ENCODE data around the gene DEFB125.
"Not testable (repeated sequence)": the region's sequence is repeated elsewhere in the genome, so short reads cannot be mapped to it uniquely, and the experiment has no call there.

DEFB125 gene

DNA sequence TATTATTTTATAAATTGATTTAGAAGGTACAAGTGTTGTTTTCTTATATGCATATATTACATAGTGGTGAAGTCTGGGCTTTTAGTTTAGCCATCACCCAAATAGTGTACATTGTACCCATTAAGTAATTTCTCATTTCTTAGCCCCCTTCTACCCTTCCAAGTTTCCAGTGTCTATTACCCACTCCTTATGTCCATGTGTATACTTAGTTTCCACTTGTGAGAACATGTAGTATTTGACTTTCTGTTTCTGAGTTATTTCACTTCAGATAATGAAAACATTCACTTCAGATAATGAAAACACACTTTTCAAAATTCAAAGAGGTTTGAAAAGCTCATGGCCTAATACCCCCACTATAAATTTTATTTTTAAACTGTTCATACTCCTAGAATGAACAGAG, 14.5 kb downstream of the DEFB125 start:
- TF ChIP-seq, protein P1, sequence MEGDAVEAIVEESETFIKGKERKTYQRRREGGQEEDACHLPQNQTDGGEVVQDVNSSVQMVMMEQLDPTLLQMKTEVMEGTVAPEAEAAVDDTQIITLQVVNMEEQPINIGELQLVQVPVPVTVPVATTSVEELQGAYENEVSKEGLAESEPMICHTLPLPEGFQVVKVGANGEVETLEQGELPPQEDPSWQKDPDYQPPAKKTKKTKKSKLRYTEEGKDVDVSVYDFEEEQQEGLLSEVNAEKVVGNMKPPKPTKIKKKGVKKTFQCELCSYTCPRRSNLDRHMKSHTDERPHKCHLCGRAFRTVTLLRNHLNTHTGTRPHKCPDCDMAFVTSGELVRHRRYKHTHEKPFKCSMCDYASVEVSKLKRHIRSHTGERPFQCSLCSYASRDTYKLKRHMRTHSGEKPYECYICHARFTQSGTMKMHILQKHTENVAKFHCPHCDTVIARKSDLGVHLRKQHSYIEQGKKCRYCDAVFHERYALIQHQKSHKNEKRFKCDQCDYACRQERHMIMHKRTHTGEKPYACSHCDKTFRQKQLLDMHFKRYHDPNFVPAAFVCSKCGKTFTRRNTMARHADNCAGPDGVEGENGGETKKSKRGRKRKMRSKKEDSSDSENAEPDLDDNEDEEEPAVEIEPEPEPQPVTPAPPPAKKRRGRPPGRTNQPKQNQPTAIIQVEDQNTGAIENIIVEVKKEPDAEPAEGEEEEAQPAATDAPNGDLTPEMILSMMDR (IDR thresholded peaks at IDR 0.05; ENCODE audit: extremely low read depth, missing control alignments), result no peak
- DNase-seq (ENCODE audit: low spot score), result no peak

- no peak for DNase-seq (ENCODE audit: low spot score)
- TF ChIP-seq, protein P1 (IDR thresholded peaks at IDR 0.05; ENCODE audit: extremely low read depth, missing control alignments), result no peak
Observed at GRCh38 chr20:103456-103855, 16.0 kb downstream of the DEFB125 start.

- no peak for DNase-seq (ENCODE audit: low spot score)
- TF ChIP-seq, protein P1 (IDR thresholded peaks at IDR 0.05; ENCODE audit: extremely low read depth, missing control alignments), result no peak
Observed at GRCh38 chr20:112396-112795, 24.9 kb downstream of the DEFB125 start.

DNA sequence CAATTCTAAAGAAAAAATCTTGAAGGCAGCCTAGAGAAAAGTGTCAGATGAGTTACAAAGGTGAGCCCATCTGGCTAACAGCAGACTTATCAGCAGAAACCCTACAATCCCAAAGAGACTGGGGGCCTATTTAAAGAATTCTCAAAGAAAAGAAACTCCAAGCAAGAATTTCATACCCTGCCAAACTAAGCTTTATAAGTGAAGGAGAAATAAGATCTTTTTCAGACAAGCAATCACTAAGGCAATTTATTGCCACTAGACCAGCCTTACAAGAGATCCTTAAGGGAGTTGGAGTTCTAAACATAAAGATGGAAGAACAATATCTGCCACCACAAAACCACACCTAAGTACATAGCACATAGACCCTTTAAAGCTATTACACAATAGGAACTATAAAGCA, 30.0 kb downstream of the DEFB125 start:
- DNase-seq (ENCODE audit: low spot score), result no peak
- TF ChIP-seq, protein P1 (IDR thresholded peaks at IDR 0.05; ENCODE audit: extremely low read depth, missing control alignments), result no peak

DNA sequence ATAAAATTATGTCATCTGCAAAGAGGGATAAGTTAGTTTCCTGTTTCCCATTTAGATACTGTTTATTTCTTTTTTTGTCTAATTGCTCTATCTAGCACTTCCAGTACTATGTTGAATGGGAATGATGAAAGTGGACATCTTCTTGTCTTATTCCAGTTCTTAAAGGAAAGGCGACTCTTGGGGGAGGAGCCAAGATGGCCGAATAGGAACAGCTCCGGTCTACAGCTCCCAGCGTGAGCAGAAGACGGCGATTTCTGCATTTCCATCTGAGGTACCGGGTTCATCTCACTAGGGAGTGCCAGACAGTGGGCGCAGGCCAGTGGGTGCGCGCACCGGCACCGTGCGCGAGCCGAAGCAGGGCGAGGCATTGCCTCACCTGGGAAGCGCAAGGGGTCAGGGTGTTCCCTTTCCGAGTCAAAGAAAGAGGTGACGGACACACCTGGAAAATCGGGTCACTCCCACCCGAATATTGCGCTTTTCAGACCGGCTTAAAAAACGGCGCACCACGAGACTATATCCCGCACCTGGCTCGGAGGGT, 42.4 kb downstream of the DEFB125 start:
- DNase-seq (ENCODE audit: low spot score), result not testable (repeated sequence)

DNA sequence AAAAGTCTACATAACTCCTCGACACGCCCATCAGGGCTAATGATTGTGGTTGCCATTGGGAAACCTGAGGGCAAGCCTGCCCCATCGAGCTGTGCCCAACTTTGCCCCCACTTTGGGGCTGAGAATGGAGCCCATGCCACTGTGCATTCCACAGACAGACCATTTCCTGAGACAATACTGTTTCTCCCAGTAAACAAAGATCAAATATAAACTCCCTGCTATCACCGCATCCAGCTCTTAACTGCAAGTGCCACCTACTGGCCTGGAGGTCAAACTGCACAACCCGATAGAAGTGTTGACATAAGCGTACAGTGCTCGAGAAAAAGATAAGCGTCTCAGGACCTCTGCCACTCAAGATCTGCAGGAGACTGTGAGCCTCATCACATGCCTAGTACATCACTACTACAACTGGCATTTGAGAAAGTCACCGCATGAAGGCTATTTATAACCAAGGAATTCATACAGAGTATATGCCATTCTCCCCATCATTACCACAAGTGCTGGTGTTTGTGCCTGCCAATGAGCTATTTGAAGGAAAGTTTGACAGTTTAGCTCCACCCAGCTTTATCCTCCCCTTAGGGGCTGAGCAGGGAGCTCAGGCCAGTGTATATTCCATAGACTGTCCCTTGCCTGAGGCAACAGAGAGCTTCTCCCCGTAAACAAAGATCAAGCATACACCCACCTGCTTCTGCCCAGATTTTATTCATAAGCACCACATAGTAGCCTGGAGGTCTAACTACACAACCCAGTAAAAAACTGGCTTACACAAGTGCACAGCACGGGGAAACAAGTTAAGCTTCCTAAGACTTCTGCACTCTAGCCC, 50.4 kb downstream of the DEFB125 start:
- DNase-seq (ENCODE audit: low spot score), result no peak
- TF ChIP-seq, protein P1 (IDR thresholded peaks at IDR 0.05; ENCODE audit: extremely low read depth, missing control alignments), result no peak

- TF ChIP-seq, protein P1 (IDR thresholded peaks at IDR 0.05; ENCODE audit: extremely low read depth, missing control alignments), result no peak
Observed at GRCh38 chr20:142290-142689, 54.8 kb downstream of the DEFB125 start, which contains the start of gene DEFB126. TSS of gene DEFB126 (plus strand) at chr20:142590. CDS start at chr20:142629, 39 bp downstream.

More at GRCh38 chr20:142290-142689, 54.8 kb downstream of the DEFB125 start, which contains the start of gene DEFB126:
- DNase-seq (ENCODE audit: low spot score), result no peak

All from GM20000 (cell line).